Measurements from ENCODE around the gene ADGRG3.
"Not testable (repeated sequence)": the region's sequence is repeated elsewhere in the genome, so short reads cannot be mapped to it uniquely, and the experiment has no call there.

Gene ADGRG3

DNA sequence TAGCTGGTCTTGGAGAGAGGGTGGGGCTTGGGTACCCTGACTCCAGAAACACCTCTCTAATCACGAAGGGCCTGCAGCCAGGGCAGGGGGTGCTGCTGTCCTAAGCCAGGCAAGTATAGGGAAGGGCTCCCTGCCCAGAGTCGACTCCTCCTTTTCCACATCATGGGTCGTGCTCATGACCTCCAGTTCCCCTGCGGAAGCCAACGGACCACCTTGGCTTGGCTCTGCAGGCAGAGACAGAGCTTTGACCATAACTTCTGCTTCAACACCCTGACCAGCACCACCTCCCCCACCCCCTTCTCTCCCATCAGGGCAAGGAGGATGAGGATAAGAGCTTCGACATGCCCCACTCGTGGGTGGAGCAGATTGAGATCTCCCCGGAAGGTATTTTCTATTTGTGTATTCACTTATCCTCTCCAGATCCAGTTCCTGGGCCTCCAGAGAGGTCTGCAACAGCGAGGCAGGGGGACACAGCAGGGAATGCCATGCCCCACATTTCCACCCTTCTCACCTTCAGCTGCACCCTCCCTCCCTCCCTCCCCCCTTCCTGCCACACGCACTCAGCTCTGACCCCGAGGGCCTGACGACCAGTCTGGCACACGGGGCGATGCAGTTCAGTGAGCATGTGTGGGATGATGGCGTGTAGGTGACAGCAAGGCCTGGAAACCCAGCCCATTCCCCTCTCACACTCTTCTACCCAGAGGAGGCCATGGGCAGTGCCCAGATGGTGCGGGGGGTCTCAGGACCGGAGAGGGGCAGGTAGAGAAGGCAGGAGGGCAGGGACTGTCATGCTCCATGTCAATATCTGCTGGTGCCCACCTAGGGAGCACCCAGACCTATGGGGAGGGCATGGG, 53.5 kb downstream of the ADGRG3 start:
- no peak for DNase-seq (ENCODE audit: low read depth)

GRCh38 chr16:57722210-57722499, 54.0 kb downstream of the ADGRG3 start:
- no peak for DNase-seq (ENCODE audit: low read depth)

- DNase-seq (ENCODE audit: low read depth), result no peak
These were observed 54.5 kb downstream of the ADGRG3 start for GRCh38 chr16:57722651-57723050.

GRCh38 chr16:57723170-57723569, 55.1 kb downstream of the ADGRG3 start:
- DNase-seq (ENCODE audit: low read depth), result no peak

GRCh38 chr16:57724531-57724930, 56.4 kb downstream of the ADGRG3 start:
- no peak for DNase-seq (ENCODE audit: low read depth)

- no peak for DNase-seq (ENCODE audit: low read depth)
These were observed 57.0 kb downstream of the ADGRG3 start for GRCh38 chr16:57725151-57725550.

DNA sequence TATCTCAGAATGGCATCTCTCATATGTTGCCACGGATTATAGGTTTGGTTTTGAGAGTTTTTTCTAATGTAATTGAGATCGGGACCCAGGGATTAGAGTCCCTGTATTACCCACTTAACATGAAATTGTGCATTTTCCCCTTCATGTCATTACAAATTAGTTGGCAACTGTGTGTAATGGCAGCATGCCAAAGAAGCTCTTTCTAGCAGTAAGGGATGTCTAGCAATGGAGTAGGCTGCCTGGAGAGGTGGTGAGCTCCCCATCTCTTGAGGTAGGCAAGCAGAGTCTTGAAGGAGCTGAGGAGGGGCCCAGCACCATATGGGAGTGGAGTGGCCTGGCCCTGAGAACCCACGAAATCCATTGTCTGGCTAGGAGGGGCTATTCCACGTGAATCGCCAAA, 57.4 kb downstream of the ADGRG3 start:
- no peak for DNase-seq (ENCODE audit: low read depth)

GRCh38 chr16:57725976-57726375, 57.9 kb downstream of the ADGRG3 start:
- DNase-seq (ENCODE audit: low read depth), result no peak

DNA sequence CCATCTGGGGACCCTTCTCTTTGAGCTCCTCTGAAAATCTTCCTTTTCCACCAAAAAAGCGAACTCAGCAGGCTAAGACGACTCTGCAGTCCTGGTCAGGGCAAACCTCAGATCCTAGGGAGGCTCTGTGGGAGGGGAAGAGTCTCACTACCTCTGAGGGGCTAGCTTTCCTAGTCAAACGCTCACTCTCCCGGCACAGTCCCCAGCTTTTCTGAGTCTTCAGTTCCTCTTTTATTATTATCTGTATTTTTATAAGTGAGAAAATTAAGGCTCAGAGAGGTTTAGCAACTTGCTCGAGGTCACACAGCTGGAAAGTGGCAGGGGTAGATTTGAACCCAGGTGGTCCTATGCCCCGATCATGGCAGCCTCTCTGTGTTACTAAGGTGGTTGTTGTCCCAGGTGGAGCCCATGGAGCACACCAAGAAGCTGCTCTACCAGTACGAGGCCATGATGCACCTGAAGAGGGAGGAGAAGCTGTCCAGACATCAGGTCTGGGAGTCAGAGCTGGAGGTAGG, 58.4 kb downstream of the ADGRG3 start:
- no peak for DNase-seq (ENCODE audit: low read depth)

- no peak for DNase-seq (ENCODE audit: low read depth)
These were observed 59.5 kb downstream of the ADGRG3 start for GRCh38 chr16:57727610-57728009.

- DNase-seq (ENCODE audit: low read depth), result no peak
These were observed 60.5 kb downstream of the ADGRG3 start for GRCh38 chr16:57728336-57729181.

- no peak for DNase-seq (ENCODE audit: low read depth)
These were observed 61.0 kb downstream of the ADGRG3 start for GRCh38 chr16:57729182-57729484.

- not testable (repeated sequence) for DNase-seq (ENCODE audit: low read depth)
These were observed 61.7 kb downstream of the ADGRG3 start for GRCh38 chr16:57729852-57730251.

GRCh38 chr16:57730771-57731730, 62.9 kb downstream of the ADGRG3 start:
- DNase-seq (ENCODE audit: low read depth), result no peak

DNA sequence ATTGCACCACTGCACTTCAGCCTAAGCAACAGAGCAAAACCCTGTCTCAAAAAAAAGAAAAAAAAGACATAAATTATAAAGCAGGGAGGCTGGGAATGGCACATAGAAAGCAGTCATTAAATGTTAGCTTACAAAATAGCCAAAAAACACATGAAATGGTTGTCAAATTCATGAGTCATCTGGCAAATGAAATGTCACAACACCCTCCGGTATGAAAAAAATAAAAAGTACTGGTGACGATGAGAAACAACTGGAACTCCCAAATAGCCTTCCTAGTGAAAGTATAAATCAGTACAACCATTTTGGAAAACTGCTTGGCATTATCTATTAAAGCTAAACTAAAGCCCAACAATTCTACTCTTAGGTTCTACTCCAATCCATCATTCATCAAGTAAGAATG, 63.9 kb downstream of the ADGRG3 start:
- DNase-seq (ENCODE audit: low read depth), result peak; percentile 76

DNA sequence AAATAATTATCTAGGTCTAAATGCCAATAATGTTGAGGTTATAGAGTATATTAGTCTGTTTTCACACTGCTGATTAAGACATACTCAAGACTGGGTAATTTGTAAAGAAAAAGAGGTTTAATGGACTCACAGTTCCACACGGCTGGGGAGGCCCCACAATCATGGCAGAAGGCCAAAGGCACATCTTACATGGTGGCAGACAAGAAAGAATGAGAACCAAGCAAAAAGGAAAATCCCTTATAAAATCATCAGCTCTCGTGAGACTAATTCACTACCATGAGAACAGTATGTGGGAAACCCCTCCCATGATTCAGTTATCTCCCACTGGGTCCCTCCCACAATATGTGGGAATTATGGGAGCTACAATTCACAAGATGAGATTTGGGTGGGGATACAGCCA, 64.6 kb downstream of the ADGRG3 start:
- DNase-seq (ENCODE audit: low read depth), result no peak

DNA sequence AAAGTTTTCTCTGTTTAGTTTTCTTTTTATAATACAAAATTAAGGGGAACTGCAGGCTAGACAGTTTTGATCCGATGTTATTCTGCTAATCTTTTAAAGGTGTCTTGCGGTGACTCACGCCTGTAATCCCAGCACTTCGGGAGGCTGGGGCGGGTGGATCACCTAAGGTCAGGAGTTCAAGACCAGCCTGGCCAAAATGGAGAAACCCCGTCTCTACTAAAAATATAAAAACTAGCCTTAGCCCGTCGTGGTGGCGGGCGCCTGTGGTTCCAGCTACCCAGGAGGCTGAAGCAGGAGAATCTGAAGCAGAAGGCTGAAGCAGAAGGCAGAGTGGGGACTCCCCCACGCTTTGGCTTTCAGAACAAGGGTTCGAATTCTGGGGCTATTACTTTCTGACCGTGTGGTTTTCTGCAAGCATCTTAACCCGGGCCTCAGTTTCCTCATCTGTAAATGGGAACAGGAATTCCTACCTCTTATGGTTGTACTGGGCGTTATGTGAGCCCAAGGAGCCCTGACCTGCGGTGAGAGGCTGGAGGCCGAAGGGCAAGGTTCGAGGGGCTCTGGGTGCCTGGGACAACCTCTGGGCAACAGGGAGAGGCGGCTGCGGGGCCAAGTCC, 66.3 kb downstream of the ADGRG3 start:
- DNase-seq (ENCODE audit: low read depth), result no peak

GRCh38 chr16:57734925-57735754, 67.0 kb downstream of the ADGRG3 start:
- peak; percentile 100 for DNase-seq (ENCODE audit: low read depth)

DNA sequence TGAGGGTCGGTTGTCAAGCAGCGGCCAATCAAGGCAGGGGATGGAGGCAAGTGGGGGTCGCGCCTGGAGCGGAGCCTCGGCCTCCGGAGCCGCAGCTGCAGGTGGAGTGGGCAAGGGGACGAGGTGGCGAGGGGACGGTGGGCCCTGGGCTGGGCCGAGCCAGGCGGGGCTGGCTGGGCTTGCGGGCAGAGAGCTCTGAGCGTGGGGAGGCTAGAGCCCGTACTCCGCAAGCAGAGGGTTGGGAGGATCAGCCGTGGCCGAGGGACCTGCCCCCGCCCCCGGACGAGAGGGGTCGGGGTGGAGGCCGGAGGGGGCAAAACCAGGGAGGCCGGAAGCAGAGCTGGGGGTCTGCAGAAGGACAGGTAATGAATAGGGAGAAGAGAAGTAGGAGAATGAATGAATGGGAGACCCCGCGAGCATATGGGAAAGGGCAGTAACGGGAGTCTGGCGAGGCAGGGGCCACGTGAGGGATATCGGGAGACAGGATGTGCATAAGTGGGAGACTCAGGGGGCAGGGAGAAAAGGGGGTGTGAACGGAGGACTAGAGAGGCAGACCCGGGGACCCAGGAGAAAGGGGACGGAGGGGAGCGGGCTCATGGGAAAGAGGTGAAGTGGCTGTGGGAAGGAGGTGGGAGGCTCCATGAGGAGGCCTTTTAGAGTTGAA, 67.8 kb downstream of the ADGRG3 start, which contains the start of gene KATNB1:
Gene KATNB1 (plus strand): TSS at position 16 of the 664 bp plus-strand sequence. CDS start 1,474 bp downstream, outside the sequence.
- no peak for DNase-seq (ENCODE audit: low read depth)

Data from stromal cell of bone marrow (primary cell).